Stimulated activated CD8-positive, alpha-beta memory T cell treated with anti-CD3 and anti-CD28 coated beads, Interleukin-12 subunit alpha, Interleukin-12 subunit beta, amount 100 ng/mL, for 24 hours (primary cell): ENCODE data around the gene BBS7.

Experiments
- DNase-seq: peaks from one replicate; pipeline ENCODE4 v3.0.0-alpha.2; 2020; ENCODE audit errors: extremely low read depth

Gene BBS7

GRCh38 chr4:121869841-121870822 is at the start of gene BBS7:
TSS of gene BBS7 (minus strand) at chr4:121870474. CDS start at chr4:121870313, 161 bp downstream.
- peak; percentile 95 for DNase-seq

DNA sequence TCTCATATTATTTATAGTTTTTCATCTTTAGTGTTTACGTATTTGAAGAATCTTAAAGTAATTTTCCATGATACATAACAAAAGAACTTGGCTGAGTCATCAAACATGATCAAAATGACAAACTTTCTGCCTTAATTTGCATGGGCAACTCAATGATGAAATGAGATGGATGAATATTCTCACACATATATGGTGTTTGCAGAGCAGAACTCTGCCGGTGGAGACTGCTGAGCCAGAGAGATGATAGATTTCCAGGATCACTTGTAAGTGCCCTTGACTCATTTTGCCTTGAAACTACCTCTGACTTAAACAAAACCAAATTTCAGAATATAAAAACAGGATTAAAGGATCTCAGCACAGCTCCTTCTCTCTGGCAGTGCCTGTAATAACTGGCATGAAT is 43.4 kb upstream of the BBS7 start:
- no peak for DNase-seq

DNA sequence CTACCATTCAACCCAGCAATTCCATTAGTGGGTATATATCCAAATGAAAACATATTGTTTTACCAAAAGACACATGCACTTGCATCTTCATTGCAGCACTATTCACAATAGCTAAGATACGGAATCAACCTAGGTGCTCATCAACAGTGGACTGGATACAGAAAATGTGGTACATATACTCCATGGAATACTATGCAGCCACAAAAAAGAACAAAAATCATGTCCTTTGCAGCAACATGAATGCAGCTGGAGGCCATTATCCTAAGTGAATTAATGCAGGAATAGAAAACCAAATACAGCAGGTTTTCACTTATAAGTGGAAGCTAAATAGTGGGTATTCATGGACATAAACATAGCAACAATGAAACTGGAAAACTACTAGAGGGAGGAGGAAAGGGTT is 38.1 kb upstream of the BBS7 start:
- no peak for DNase-seq

GRCh38 chr4:121900132-121900983 is 30.1 kb upstream of the BBS7 start:
- DNase-seq: no peak

DNA sequence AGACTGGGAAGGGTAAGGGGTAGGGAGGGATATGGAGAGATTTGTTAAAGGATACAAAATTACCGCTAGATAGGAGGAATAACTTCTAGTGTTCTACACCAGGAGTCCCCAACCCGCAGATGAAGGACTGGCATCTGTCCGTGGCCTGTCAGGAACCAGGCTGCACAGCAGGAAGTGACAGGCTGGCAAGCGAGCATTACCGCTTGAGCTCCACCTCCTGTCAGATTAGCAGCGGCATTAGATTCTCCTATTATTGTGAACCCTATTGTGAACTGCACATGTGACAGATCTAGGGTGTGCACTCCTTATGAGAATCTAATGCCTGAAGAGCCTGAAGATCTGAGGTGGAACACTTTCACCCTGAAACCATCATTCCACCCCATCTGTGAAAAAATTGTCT is 27.9 kb upstream of the BBS7 start:
- DNase-seq: no peak

DNA sequence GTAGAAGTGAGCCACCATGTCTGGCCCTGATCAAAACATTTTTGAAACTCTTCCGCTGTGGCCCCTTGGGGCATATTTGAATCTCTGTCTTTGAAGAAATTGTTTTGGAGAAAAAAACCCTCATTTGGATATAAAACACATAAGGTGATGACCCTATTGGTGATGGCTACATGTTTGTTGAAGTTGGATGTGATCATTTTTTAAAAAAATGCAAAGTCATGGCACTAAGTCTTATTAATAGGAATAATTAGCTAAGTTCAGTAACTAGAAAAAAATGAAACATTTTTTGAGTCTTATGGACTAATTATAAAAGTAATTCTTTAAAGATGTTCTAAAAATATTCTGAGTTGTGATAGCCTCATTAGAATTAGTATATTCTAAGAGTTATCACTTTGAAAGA is 17.9 kb upstream of the BBS7 start:
- no peak for DNase-seq

- DNase-seq: no peak
Measured at GRCh38 chr4:121885115-121885514, 14.8 kb upstream of the BBS7 start.

DNA sequence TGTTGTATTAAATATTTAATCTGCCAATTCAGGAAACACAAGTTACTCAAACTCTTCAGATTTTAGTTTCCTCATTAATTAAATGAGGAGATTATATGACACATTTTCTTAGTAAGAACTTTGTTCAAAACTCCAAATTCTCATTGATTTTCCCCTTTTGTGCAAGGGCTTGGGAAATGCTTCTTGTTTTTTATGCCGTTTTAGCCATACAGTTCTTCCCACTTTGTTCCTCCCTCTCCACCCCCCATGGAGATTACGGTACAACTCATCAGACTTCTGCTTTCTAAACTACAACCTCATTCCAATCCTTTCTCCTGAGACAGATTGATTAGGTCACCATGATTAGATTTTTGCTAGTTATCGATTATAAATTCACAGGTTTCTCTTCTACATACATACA is 10.9 kb upstream of the BBS7 start:
- no peak for DNase-seq

- no peak for DNase-seq
Measured at GRCh38 chr4:121879135-121879534, 8.9 kb upstream of the BBS7 start.

DNA sequence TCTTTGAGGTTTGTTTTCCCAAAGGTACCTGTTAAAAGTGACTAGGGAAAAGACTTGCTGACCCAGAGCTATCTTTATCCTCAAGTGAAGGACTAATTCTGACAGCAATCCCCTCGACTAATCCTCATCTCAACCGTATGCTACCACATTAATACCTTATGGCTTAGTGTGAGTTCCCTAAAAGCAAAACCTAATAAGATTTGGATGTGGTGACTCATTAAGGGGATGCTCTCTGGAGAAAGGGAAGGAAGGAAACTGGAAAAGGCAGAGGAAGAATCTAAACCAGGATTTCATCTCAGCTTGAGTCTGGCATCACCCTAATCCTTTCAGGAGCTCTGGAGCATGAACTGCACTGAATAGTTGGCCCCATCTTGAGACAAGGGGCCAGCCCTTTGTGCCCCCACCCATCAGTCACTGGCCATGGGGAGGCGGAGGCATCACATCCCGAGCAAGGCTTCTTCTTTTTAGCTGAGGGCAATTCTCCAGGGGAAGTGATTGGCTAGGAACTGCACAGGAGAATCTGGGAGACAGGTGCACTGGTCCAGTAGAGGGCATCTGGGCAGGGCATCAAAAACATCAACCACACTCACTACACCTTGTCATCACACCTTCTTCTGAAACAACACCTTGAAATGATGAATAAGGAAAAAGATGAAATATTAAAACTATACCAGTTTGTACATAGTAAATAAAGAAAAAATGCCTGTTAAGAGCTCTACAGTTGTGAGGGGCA is 6.9 kb upstream of the BBS7 start:
- DNase-seq: no peak

DNA sequence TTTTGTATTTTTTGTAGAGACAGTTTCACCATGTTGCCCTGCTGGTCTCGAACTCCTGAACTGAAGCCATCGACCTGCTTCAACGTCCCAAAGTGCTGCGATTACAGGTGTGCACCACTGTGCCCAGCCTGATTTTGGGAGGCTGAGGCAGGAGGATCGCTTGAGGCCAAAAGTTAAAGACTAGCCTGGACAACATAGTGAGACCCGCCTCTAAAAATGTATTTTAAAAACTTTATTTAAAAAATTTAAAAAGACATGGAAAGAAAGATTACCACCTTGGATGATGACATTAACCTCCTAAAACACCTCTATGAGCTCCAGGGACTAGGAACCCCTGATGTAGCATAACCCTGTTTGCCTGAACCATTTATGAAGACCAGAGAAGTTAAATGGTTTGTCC is 5.8 kb upstream of the BBS7 start:
- no peak for DNase-seq

GRCh38 chr4:121875652-121876051 is 5.4 kb upstream of the BBS7 start:
- DNase-seq: no peak

DNA sequence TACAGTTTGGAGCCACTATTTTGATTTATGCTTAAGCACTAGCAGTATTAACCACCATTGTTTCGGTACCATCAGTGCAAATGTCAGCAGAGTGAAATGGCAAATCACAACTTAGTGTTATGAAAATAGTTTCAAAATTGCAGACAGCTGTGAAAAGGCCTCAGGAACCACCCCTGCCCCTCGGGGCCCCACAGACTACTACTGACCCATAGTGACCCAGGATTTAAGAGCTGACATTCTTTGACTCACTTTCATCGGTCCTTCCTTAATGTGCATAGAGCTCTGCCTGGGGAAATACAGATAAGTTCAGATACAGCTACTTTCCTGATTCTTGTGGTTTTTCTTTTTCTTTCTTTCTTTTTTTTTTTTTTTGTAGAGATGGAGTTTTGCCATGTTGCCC is 3.3 kb upstream of the BBS7 start:
- DNase-seq: no peak

GRCh38 chr4:121863799-121864198 is 6.5 kb downstream of the BBS7 start:
- DNase-seq: no peak

DNA sequence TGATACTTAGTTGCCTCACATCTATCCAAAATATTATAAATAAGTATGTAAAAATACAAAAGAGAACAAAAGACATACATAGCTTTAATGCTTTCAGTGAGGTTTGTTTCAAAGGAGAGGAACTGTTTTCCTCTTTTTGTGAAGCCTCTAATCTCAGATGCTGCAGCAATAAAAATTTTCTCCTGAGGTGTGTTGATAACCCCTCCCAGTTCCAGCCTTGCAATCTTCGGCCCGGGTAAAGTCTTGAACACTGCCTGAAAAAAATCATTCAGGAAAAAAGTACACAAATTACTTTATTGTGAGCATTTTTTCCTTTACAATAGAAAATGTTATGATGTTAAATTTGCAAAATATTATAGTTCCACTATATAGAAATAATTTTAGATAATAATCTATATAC is 8.8 kb downstream of the BBS7 start:
- DNase-seq: no peak

DNA sequence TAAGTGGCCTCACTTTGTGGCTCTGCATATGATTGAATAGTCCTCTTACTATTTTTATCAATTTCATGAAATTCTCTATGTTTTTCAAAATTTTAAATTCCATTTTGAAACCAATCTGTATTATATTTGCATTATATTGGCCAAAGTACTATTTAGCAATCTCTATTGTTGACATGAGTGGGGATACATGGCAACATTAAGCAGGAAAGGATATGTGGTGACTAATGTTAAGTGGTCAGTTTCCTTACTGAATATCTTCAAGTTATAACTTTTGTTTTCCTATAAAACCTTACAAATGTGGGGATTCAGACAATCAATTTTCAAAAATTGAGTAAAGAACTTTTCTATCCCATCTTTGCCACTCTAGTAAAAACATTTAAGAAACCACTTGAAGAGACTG is 10.2 kb downstream of the BBS7 start:
- no peak for DNase-seq

DNA sequence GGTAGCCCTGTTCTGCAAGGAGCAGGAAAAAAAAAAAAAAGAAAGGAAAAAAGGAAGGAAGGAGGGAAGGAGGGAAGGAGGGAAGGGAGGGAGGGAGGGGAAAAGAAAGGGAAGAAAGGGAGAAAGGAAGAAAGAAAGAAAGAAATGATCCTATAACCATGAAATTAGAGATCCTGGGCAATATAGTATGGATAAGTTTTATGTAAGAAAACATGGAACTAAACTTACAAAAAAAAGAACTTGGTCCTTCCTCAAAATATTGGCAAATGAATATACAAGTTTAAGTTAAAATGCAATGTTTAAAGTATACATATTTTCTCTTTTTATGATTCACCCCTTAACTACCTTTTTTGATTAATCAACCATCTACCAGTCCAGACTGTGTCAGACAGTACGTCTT is 18.9 kb downstream of the BBS7 start:
- DNase-seq: no peak

DNA sequence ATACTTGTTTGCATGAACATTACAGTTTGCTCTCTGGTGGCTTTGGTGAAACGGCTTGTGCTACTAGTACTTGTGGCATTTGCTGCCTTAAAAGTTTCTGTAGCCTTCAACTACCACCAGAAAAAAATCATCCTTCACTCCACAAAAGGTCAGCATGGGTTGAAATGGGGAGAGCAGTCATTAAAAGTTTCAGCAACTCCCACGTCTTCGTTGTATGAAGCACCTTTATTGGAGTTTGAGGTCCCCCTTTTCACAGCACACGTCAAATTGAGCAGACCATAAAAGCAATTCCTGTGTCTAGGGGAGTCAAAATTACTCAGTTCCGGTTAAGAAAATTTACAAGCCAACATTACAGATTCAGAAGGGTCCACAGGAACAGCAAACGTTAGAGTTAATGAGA is 23.6 kb downstream of the BBS7 start:
- DNase-seq: no peak

DNA sequence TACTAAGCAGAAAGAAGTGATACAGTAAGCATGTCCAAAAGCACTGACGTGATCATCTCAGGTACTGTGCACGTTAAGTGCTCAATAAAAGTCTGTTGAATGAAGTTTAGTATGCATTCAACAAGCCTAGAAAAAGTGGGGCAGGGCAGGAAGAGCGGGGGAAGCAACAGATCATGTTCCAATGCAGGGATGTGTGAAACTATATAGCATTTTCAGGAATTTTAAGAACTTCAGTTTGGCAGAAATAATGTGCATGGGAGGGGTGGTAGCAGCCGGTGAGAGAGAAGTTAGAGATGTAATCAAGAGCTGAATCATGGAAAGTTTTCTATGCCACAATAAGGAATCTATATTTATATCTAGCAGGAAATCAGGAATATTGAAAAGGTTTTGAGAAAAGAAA is 27.4 kb downstream of the BBS7 start:
- no peak for DNase-seq

DNA sequence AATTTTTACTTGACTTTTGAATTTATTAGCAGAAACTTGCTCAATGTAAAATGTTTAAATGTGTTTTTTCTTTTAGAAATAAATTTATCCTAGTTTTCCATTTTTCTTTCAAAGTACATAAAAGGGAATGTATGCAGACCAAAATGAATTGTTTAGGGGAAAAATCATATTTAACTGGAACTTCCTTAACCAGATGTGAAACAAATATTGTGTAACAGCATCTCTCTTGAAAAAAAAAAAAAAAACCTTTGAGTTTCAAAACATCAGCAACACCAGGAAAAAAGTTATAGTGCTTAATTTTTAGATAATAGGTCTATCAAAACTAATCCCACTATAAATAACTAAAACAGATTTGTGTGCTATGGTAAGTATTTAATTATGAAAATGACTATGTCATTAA is 32.1 kb downstream of the BBS7 start:
- DNase-seq: no peak

- no peak for DNase-seq
Measured at GRCh38 chr4:121829511-121829910, 40.8 kb downstream of the BBS7 start.

GRCh38 chr4:121827853-121828252 is 42.4 kb downstream of the BBS7 start:
- DNase-seq: no peak
